NCI-H446 treated with DMSO at 0.1 percent for 48 hours (cell line): Measurements from ENCODE around the gene MSS51.

Source experiments
- DNase-seq: peaks from one replicate; lab custom pipeline; 2025; lab: John Stamatoyannopoulos, UW

The MSS51 gene

GRCh38 chr10:73433538-73433867 is at the start of gene MSS51:
MSS51 (minus strand) TSS chr10:73433561; CDS start chr10:73428284, 5,277 bp downstream.
- no peak for DNase-seq

GRCh38 chr10:73480158-73480557 is 46.8 kb upstream of the MSS51 start:
- DNase-seq: no peak

GRCh38 chr10:73478636-73479035 is 45.3 kb upstream of the MSS51 start:
- DNase-seq: no peak

GRCh38 chr10:73471226-73471625 is 37.9 kb upstream of the MSS51 start:
- DNase-seq: no peak

GRCh38 chr10:73469579-73469978 is 36.2 kb upstream of the MSS51 start:
- no peak for DNase-seq

GRCh38 chr10:73467206-73467605 is 33.8 kb upstream of the MSS51 start:
- no peak for DNase-seq

GRCh38 chr10:73465978-73466726 is 32.8 kb upstream of the MSS51 start:
- no peak for DNase-seq

GRCh38 chr10:73460897-73461296 is 27.5 kb upstream of the MSS51 start:
- no peak for DNase-seq

GRCh38 chr10:73459683-73460314 is 26.4 kb upstream of the MSS51 start:
- DNase-seq: no peak

GRCh38 chr10:73456187-73456890 is 23.0 kb upstream of the MSS51 start:
- DNase-seq: no peak

- no peak for DNase-seq
Observed at GRCh38 chr10:73449113-73449512, 15.8 kb upstream of the MSS51 start.

- no peak for DNase-seq
Observed at GRCh38 chr10:73448384-73448783, 15.0 kb upstream of the MSS51 start.

GRCh38 chr10:73446926-73447325 is 13.6 kb upstream of the MSS51 start:
- no peak for DNase-seq

- no peak for DNase-seq
Observed at GRCh38 chr10:73444457-73444856, 11.1 kb upstream of the MSS51 start.

GRCh38 chr10:73439605-73440312 is 6.4 kb upstream of the MSS51 start:
- no peak for DNase-seq

- DNase-seq: no peak
Observed at GRCh38 chr10:73439055-73439454, 5.7 kb upstream of the MSS51 start.

- DNase-seq: no peak
Observed at GRCh38 chr10:73432646-73433537, 469 bp downstream of the MSS51 start.

GRCh38 chr10:73426318-73426717 is 7.0 kb downstream of the MSS51 start:
- no peak for DNase-seq

GRCh38 chr10:73424478-73424877 is 8.9 kb downstream of the MSS51 start:
- DNase-seq: no peak

- DNase-seq: no peak
Observed at GRCh38 chr10:73423309-73423708, 10.1 kb downstream of the MSS51 start.

GRCh38 chr10:73416571-73416970 is 16.8 kb downstream of the MSS51 start:
- no peak for DNase-seq
